Erythroblast (primary cell): ENCODE results near the gene SEMA3A.

ENCODE experiments used
- GATA1 ChIP-seq: IDR thresholded peaks from 2 replicates; pipeline ENCODE4 v1.6.1; 2011; ENCODE audit warnings: low read depth, mild to moderate bottlenecking, control low read depth, low read length, moderate library complexity
- POLR2A ChIP-seq: IDR thresholded peaks from 2 replicates; pipeline ENCODE4 v1.6.1; 2011; ENCODE audit warnings: mild to moderate bottlenecking, low read length

GRCh38 chr7:84236398-84236797 lies 41.8 kb upstream of the SEMA3A start:
- TF ChIP-seq POLR2A (no peak), GATA1 (no peak)
